Measurements from ENCODE around the gene CYB561D1. TPM values are rescaled to one million over a fixed set of nuclear protein-coding genes. Genes with fewer than 3 reads are reported as not detected.

Gene CYB561D1
- total and polyA plus RNA-seq, 2 of the 13 experiments (the other 11 are each of a cell fraction or from before 2014, with no cell fraction given): 3.9 to 4.1 TPM

- TF ChIP-seq ZNF329 (CRISPR knock-in tag; IDR thresholded peaks at IDR 0.05; ENCODE audit: low read depth) (0 out of 2 replicates have a peak, but pooled peaks have one; percentile 43), CTCF (CRISPR knock-in tag; IDR thresholded peaks at IDR 0.05) (no peak), NCOA1 (CRISPR knock-in tag; IDR thresholded peaks at IDR 0.05) (peak; percentile 58; the same call in 1 of the 2 replicates), ZNF768 (CRISPR knock-in tag; IDR thresholded peaks at IDR 0.05) (peak; percentile 73; the same call in 1 of the 2 replicates), SNAPC5 (CRISPR knock-in tag; IDR thresholded peaks at IDR 0.05; ENCODE audit: borderline replicate concordance) (no peak), MEF2D (CRISPR knock-in tag; IDR thresholded peaks at IDR 0.05) (peak; percentile 68; the same call in 1 of the 2 replicates), ZNF564 (CRISPR knock-in tag; IDR thresholded peaks at IDR 0.05) (0 out of 2 replicates have a peak, but pooled peaks have one; percentile 51), YEATS4 (CRISPR knock-in tag; IDR thresholded peaks at IDR 0.05; ENCODE audit: borderline replicate concordance) (peak; percentile 44), MNT (IDR thresholded peaks at IDR 0.05) (peak; percentile 23; the same call in 1 of the 2 replicates), ZBTB21 (CRISPR knock-in tag; IDR thresholded peaks at IDR 0.05) (no peak), ZBTB38 (CRISPR knock-in tag; IDR thresholded peaks at IDR 0.05) (peak; percentile 54), RFX1 (IDR thresholded peaks at IDR 0.05) (no peak), ZFAT (CRISPR knock-in tag; conservative IDR thresholded peaks at IDR 0.05) (no peak), HNRNPH1 (optimal IDR thresholded peaks at IDR 0.05; ENCODE audit: low read depth, low read length) (no peak), ZNF543 (CRISPR knock-in tag; IDR thresholded peaks at IDR 0.05) (no peak; the same call in 1 of the 2 replicates), ZFP36 (IDR thresholded peaks at IDR 0.05; ENCODE audit: borderline replicate concordance, low read depth, low read length, partially characterized antibody) (no peak), SOX6 (IDR thresholded peaks at IDR 0.05) (no peak), SOX6 (CRISPR knock-in tag; IDR thresholded peaks at IDR 0.05) (peak; percentile 5; the same call in 1 of the 2 replicates), ZNF788 (CRISPR knock-in tag; IDR thresholded peaks at IDR 0.05; ENCODE audit: borderline replicate concordance) (peak; percentile 44; the same call in 1 of the 2 replicates), ZBTB44 (CRISPR knock-in tag; IDR thresholded peaks at IDR 0.05) (peak; percentile 51; the same call in 1 of the 2 replicates), ZNF879 (CRISPR knock-in tag; IDR thresholded peaks at IDR 0.05) (no peak; the same call in 1 of the 2 replicates), NFE2 (CRISPR knock-in tag; IDR thresholded peaks at IDR 0.05) (no peak), TMF1 (CRISPR knock-in tag; IDR thresholded peaks at IDR 0.05; ENCODE audit: low read depth) (0 out of 2 replicates have a peak, but pooled peaks have one; percentile 48), FOXA1 (IDR thresholded peaks at IDR 0.05) (no peak), FOXA1 (CRISPR knock-in tag; IDR thresholded peaks at IDR 0.05) (peak; percentile 14; the same call in 1 of the 2 replicates), SUZ12 (IDR thresholded peaks at IDR 0.05; ENCODE audit: low read depth, low read length) (peak; percentile 28; the same call in 1 of the 2 replicates), KLF11 (CRISPR knock-in tag; IDR thresholded peaks at IDR 0.05) (no peak)
Observed at GRCh38 chr1:109483672-109484518, 10.0 kb upstream of the CYB561D1 start, which contains the start of gene ATXN7L2 (continued).
